ENCODE results near the gene PCSK5. TPM values are rescaled to one million over a fixed set of nuclear protein-coding genes. Genes with fewer than 3 reads are reported as not detected.

PCSK5 gene
- polyA plus RNA-seq, 1 donor from 2014 or later, result 1.7 TPM

GRCh38 chr9:76221423-76221822 is 330.9 kb downstream of the PCSK5 start:
- H3K27me3 ChIP-seq (ENCODE audit: insufficient read depth, low read depth, low read length), result no peaks in the 10 kb centered on the region
- H3K9me2 ChIP-seq (ENCODE audit: insufficient read depth, low read length), result no peaks in the 10 kb centered on the region
- no peak overlapping the region for H3K4me3 ChIP-seq (ENCODE audit: low read length)
- H3K9ac ChIP-seq (ENCODE audit: low read length), result no peak overlapping the region
- TF ChIP-seq TAF1 (IDR thresholded peaks at IDR 0.05; ENCODE audit: low read depth) (no peak), EP300 (conservative IDR thresholded peaks at IDR 0.05; ENCODE audit: poor library complexity, severe bottlenecking) (no peak), REST (IDR thresholded peaks at IDR 0.05; ENCODE audit: borderline replicate concordance) (no peak), POLR2AphosphoS5 (IDR thresholded peaks at IDR 0.05) (no peak), CTCF (IDR thresholded peaks at IDR 0.05; ENCODE audit: poor library complexity, severe bottlenecking) (no peak), EZH2 (IDR thresholded peaks at IDR 0.05; ENCODE audit: borderline replicate concordance, insufficient read depth, low read length, poor library complexity, severe bottlenecking) (no peak), MXI1 (conservative IDR thresholded peaks at IDR 0.05; ENCODE audit: poor library complexity, severe bottlenecking) (no peak), RAD21 (conservative IDR thresholded peaks at IDR 0.05) (no peak), SMC3 (conservative IDR thresholded peaks at IDR 0.05; ENCODE audit: poor library complexity) (no peak)
- H3K27ac ChIP-seq (ENCODE audit: low read length), result no peak overlapping the region
- H2AFZ ChIP-seq (ENCODE audit: low read depth, low read length), result no peak overlapping the region
- H4K20me1 ChIP-seq (ENCODE audit: insufficient read depth), result no peaks in the 10 kb centered on the region
- no peaks in the 10 kb centered on the region for H3K79me2 ChIP-seq (replicated peaks; ENCODE audit: insufficient read depth, low read length)
- H3K36me3 ChIP-seq (ENCODE audit: insufficient read depth, low read length), result no peaks in the 10 kb centered on the region
- H3K9me3 ChIP-seq (ENCODE audit: low read length), result no peaks in the 10 kb centered on the region
- no peak overlapping the region for H3K4me2 ChIP-seq (ENCODE audit: low read length)
- H3F3A ChIP-seq (ENCODE audit: insufficient read depth, low read length, poor library complexity, severe bottlenecking), result no peaks in the 10 kb centered on the region

DNA sequence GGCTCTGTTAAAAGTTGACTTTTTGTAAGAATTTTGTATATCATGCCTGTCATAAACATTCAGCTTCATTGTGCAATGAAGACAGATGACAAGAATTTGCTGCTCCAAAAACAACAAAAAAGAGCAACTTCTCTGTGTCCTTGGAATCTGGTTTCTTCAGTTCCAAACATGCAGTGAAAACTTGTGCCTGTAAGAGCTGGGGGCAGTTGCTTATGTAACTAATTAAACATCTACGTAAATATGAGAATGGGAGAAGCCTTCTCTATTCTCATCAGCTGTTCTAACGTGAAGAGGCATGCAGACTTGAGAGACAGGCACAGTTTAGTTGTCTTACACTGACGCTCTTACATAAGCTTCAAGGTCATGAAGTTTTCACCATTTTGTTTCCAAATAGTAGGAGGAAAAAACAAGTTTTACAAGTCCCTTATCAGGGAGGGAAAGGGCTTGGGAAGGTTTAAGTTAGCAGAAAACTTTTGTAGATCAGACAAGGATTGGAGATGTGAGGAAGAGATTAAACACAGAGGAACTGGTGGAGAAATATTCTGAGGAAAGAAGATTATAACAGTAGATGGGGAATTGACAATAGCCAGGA is 333.4 kb downstream of the PCSK5 start:
- H3K79me2 ChIP-seq (replicated peaks; ENCODE audit: insufficient read depth, low read length), result no peaks in the 10 kb centered on the region
- H3K27ac ChIP-seq (ENCODE audit: low read length), result no peak overlapping the region
- H2AFZ ChIP-seq (ENCODE audit: low read depth, low read length), result no peak overlapping the region
- no peak overlapping the region for H3K4me2 ChIP-seq (ENCODE audit: low read length)
- H3K4me3 ChIP-seq (ENCODE audit: low read length), result no peak overlapping the region
- H3F3A ChIP-seq (ENCODE audit: insufficient read depth, low read length, poor library complexity, severe bottlenecking), result no peaks in the 10 kb centered on the region
- H3K9me3 ChIP-seq (ENCODE audit: low read length), result no peaks in the 10 kb centered on the region
- H3K27me3 ChIP-seq (ENCODE audit: insufficient read depth, low read depth, low read length), result no peaks in the 10 kb centered on the region
- no peak overlapping the region for H3K9ac ChIP-seq (ENCODE audit: low read length)
- TF ChIP-seq CTCF (IDR thresholded peaks at IDR 0.05; ENCODE audit: poor library complexity, severe bottlenecking), result no peak
- no peak for TF ChIP-seq EP300 (conservative IDR thresholded peaks at IDR 0.05; ENCODE audit: poor library complexity, severe bottlenecking)
- no peak for TF ChIP-seq POLR2AphosphoS5 (IDR thresholded peaks at IDR 0.05)
- no peak for TF ChIP-seq RAD21 (conservative IDR thresholded peaks at IDR 0.05)
- TF ChIP-seq EZH2 (IDR thresholded peaks at IDR 0.05; ENCODE audit: borderline replicate concordance, insufficient read depth, low read length, poor library complexity, severe bottlenecking), result no peak
- TF ChIP-seq SMC3 (conservative IDR thresholded peaks at IDR 0.05; ENCODE audit: poor library complexity), result no peak
- no peak for TF ChIP-seq REST (IDR thresholded peaks at IDR 0.05; ENCODE audit: borderline replicate concordance)
- TF ChIP-seq MXI1 (conservative IDR thresholded peaks at IDR 0.05; ENCODE audit: poor library complexity, severe bottlenecking), result no peak
- no peak for TF ChIP-seq TAF1 (IDR thresholded peaks at IDR 0.05; ENCODE audit: low read depth)
- H3K36me3 ChIP-seq (ENCODE audit: insufficient read depth, low read length), result no peaks in the 10 kb centered on the region
- no peaks in the 10 kb centered on the region for H3K9me2 ChIP-seq (ENCODE audit: insufficient read depth, low read length)
- no peaks in the 10 kb centered on the region for H4K20me1 ChIP-seq (ENCODE audit: insufficient read depth)

Measured in neural cell (in vitro differentiated cells).